HG02623 (cell line): ENCODE data around the gene DUSP15.
"Not testable (repeated sequence)": the region's sequence is repeated elsewhere in the genome, so short reads cannot be mapped to it uniquely, and the experiment has no call there.

Source experiments
- ATAC-seq: cut with Tn5 transposase; IDR thresholded peaks from one replicate; pipeline ENCODE4 v1.9.1; 2021; ENCODE audit warnings: moderate library complexity; ENCODE audit not compliant: unreplicated experiment

The DUSP15 gene

GRCh38 chr20:31824125-31824485 lies 46.2 kb downstream of the DUSP15 start:
- no peak for ATAC-seq

- ATAC-seq: no peak
These were observed 46.8 kb downstream of the DUSP15 start for GRCh38 chr20:31823360-31824124.

- ATAC-seq: peak; percentile 55
These were observed 47.7 kb downstream of the DUSP15 start for GRCh38 chr20:31822421-31823330.

- ATAC-seq: no peak
These were observed 48.9 kb downstream of the DUSP15 start for GRCh38 chr20:31821427-31821826.

- ATAC-seq: no peak
These were observed 50.1 kb downstream of the DUSP15 start for GRCh38 chr20:31820228-31820627.

GRCh38 chr20:31819083-31819784 lies 51.1 kb downstream of the DUSP15 start, which contains the start of gene MYLK2:
Gene MYLK2 (plus strand): TSS chr20:31819356. CDS start chr20:31819581, 225 bp downstream.
- no peak for ATAC-seq

GRCh38 chr20:31818376-31818908 lies 51.9 kb downstream of the DUSP15 start:
- no peak for ATAC-seq

GRCh38 chr20:31817461-31817860 lies 52.9 kb downstream of the DUSP15 start:
- no peak for ATAC-seq

- ATAC-seq: no peak
These were observed 54.1 kb downstream of the DUSP15 start for GRCh38 chr20:31816221-31816620.

- no peak for ATAC-seq
These were observed 54.7 kb downstream of the DUSP15 start for GRCh38 chr20:31815408-31816188.

GRCh38 chr20:31814142-31814541 lies 56.2 kb downstream of the DUSP15 start:
- ATAC-seq: not testable (repeated sequence)

GRCh38 chr20:31813611-31814010 lies 56.7 kb downstream of the DUSP15 start:
- no peak for ATAC-seq

GRCh38 chr20:31811796-31812728 lies 58.3 kb downstream of the DUSP15 start:
- no peak for ATAC-seq

- no peak for ATAC-seq
These were observed 59.1 kb downstream of the DUSP15 start for GRCh38 chr20:31811198-31811597.
